Stimulated activated CD8-positive, alpha-beta memory T cell treated with anti-CD3 and anti-CD28 coated beads, Interleukin-15, amount 100 ng/mL, for 4 hours (primary cell): Measurements from ENCODE around the gene DDR2.

ENCODE experiments used
- DNase-seq, 2 donors: peaks; one replicate each; pipeline ENCODE4 v3.0.0-alpha.2; 2020; ENCODE audit warnings: low read depth in 2 of 2

Gene DDR2

DNA sequence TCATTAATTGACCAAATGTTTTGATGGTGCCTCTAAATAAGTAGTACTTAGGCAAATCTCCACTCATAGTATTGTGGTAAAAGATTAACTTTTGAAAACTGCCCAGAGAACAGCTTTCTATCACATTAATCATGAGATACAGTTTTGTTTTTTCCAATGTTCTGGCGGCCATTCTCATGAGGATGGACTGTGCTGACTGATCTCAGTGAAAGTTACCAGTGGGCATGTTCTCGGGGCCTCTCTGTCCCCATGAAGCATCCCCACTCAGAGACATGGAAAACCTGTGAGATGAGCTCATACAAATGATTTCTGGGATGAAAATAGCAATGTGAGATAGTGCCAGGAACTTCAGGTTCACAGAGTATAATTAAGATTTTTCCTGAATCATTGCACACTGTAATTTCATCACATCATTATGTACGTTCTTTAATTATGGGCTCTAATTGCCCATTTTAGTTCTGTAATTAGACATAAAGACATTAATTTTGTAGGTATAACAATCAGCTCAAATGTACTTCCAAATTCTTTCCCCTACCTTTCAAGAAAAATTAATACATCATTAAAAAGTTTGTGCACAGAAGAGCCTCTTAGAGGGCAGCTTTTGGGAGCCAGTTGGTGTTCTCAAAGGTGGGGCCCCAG, 40.5 kb downstream of the DDR2 start:
- DNase-seq = no peak

DNA sequence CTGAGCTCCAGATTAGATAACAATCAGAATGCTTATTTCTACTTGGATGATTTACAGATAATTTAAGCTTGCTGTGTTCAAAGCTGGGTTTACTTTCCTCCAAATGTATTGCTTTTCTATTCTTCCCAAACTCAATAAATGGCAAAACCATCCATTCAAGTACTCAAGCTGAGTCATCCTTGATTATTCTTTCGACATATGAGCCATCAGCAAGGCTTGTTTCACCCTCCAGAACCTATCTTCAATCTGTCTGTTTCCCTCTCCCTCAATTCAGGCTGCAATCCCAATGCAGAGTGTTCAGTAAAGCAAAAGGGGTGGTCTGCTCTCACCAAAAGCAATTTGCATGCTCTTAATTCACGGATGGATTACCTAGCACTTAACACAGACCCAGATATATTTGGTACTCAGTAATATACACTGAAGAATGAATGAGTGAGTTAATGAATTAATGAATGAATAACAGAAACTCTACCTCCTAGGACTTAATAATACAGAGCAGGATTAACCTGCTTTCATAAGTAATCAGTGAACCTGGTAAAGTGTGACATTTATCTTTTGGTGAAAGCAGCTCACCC, 41.9 kb downstream of the DDR2 start:
- no peak for DNase-seq

DNA sequence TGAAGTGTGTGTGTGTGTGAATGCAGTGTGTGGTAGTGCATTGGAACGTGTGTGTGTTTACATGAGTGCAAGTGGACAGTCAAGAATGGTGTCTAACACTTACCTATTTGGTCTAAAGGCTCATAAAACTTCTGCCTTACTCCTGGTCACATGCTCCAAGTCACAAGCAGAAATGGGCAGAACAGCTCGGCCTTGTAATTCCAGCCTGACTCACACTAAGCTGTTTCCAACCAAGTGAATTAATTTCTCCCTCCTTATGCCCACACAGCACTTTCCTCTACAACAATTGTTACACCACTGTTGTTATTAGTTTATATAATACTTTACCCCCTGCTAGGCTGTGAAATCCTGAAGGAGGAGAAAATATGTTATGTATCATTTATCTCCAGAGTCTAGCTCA, 43.8 kb downstream of the DDR2 start:
- no peak for DNase-seq

DNA sequence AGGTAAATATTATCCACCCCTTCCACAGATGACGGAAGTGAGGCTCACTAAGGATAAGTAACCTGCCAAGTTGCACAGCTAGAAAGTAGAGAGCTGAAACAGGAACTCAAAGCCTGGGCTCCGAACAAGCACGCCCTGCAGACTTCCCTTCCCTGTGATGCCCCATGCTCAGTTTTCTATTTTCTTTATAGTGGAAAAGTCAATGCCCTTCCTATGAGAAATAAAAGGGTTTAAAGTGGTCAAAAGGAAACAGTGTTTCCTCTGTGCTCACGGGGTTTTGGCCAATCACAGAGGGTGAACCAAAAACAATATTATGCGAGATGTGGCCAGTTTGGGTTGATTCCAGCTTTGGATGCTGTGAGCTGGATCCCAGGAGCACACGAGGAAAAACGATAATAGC, 44.5 kb downstream of the DDR2 start:
- DNase-seq = no peak

DNA sequence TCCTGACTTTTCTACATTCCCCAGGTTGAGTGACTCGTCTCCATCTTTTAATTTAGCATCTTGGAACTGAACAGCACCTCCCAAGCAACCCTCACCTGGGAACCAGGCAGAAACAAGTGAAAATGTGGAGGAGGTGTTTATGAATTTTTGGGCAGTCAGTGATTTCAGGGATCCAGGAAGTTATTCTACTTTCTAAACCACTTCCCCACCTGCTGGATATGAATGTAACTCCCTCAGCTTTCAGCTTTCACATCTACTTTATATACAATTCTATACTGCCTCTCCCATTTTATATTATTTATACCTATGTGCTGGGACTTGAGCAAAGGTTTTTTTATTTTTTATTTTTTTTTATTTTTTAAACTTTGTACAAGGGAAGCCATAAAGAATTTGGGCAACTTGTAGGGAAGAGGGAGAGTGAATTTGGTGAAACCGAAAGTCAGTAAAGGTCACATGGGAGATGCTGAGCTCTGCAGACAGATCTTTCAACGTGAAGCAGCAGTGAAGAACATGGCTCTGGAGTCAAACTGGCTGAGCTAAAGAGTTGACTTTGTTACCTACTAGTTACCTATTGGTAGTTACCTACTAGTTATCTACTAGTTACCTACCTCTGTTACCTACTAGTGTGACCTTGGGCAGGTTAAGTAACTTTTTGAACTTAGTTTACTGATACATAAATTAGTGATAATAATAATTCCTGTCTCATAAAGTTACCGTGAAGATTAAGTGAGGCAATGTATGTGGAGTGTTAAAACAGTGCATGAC, 45.5 kb downstream of the DDR2 start:
- no peak for DNase-seq

DNA sequence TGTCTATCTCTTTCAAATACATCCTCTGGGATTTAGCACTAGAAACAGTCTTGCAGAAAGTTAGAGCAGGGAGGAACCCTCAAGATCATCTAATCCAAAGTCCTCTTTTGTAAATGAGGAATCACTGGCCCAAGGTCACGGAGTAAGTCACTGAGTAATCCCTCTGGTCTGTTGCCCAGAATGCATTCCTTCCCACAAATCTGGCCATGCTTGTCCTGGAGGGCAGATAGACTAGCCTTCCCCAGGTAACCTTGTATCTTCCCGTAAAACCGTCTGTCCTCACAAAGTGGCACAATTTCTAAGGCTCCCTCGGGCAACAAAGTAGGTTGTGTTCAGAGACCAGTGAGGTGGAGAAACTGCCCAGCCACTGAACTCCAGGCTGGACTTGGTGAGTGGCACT, 46.2 kb downstream of the DDR2 start:
- no peak for DNase-seq

DNA sequence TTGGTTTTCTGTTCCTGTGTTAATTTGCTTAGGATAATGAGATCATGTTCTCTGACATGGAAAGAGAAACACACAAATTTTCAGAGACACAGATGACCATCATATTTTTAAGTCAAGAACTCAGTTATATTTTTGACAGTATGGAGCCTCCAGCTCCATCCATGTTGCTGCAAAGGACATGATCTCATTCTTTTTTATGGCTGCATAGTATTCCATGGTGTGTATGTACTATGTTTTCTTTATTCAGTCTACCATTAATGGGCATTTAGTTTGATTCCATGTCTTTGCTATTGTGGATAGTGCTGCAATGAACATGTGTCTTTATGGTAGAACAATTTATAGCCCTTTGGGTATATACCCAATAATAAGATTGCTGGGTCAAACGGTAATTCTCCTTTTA, 47.0 kb downstream of the DDR2 start:
- no peak for DNase-seq

DNA sequence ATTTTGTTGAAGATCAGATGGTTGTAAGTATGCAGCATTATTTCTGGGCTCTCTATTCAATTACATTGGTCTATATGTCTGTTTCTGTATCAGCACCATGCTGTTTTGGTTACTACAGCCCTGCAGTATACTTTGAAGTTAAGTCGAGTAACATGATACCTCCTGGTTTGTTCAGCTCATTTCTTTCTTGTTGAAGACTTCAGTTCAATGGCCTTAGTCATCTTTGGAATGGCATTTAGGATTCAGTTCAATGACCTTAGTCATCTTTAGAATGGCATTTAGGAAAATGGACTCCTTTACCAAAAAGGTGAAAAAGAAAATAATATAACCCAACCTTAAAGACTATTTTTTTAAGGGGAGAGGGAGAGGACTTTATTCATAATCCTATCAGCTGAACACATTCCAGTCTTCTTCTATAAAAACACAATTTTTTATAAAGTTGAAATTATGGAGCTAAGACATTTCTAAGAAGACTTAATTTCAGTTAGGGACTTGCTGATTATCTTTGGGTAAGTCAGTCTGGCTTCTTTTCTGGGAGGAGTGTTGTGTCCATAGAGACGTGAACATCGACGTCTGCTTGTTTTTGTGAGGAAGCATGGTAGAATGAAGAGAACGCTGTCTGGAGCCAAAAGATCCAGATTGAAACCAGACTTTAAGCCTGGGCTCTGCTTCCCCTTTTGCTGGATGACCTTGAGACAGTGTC, 48.3 kb downstream of the DDR2 start:
- DNase-seq = no peak

DNA sequence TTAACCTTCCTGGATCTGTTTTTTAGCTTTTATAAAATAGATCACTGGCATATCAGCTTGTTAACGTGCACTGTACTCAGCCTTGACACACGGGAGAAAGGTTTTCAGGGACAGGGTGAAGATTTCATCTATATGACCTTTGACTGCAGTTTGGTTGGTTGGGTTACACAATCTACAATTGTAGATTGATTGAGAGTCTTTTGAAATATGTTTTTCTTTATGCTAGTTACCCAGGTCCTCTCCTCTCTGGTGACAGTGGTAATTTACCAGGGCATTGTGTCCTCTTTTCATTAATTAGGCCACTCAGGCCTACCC, 48.8 kb downstream of the DDR2 start:
- DNase-seq = no peak

DNA sequence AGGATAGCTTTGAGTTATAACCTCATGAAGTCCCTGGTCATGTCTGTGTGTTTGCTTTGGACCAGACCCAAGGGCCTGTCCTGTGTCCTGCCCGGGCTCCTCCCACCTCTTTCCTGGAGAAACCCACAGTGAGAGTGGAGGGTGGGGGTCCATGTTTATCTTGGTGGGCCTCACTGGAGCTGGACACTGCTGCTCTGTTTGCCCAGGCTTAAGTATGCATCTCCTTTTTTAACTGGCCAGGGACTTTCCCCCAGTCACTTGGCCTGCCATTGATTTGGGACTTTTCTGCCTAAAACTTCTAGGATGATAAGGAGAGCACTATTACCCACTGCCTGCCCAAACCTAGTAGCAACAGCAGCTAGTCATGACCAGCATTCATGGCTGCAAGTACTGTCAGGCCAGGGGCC, 49.8 kb downstream of the DDR2 start:
- DNase-seq = no peak

DNA sequence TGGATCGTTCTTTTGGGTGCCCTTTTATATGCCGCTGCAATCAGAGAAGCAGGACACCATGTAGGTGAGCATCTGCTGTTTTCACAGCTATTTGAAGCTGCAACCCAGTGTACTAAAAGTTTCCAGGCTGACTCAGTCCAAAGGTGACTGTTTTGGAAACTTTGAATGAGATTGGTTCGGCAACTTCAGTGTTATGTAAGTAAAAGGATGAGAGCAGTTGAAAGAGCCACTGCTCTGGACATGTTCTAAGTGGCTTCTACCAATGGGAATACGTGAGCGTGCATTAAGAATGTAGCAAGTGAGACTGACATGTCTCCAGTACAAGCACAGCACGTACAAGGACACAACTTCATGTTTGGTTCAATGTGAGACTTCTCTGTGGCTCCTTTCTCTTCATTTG, 55.6 kb downstream of the DDR2 start:
- DNase-seq = no peak

DNA sequence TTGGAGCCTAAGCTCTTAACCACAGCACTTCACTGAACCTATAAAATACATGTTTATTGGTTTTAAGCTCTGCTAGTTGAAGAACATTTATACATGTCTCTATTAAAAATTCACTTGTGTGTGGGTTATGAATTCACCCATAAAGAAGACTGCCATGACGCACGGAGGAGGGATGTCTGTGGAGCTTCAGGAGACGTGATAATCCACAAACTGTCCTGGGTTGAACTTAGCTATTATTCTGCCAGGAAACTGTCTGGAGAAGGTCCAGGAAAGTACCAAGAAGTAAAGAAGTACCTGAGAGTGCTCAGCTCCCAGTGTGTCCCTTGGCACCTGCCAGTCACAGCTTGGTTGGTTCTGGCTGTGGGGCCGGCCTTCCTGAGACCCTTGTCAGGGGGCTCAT, 56.3 kb downstream of the DDR2 start:
- DNase-seq = no peak

DNA sequence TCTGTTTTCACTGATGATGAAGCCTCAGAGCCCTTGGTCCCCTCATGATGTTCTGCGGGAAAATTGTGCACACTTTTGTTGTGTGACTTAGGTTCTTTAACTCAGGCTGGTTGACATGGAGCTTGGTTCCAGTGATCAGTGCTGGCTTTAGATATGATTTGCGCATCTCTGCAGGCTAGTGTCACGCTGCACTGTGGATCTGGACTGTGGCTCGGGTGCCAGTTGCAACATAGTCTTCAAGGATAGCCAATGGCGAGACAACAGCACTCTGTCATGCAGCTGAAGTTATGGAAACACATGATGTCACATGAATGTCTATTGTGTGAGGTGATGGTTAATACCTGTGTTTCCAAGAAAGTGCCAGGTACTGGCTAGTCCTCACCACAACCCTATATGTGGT, 56.7 kb downstream of the DDR2 start:
- DNase-seq = no peak

DNA sequence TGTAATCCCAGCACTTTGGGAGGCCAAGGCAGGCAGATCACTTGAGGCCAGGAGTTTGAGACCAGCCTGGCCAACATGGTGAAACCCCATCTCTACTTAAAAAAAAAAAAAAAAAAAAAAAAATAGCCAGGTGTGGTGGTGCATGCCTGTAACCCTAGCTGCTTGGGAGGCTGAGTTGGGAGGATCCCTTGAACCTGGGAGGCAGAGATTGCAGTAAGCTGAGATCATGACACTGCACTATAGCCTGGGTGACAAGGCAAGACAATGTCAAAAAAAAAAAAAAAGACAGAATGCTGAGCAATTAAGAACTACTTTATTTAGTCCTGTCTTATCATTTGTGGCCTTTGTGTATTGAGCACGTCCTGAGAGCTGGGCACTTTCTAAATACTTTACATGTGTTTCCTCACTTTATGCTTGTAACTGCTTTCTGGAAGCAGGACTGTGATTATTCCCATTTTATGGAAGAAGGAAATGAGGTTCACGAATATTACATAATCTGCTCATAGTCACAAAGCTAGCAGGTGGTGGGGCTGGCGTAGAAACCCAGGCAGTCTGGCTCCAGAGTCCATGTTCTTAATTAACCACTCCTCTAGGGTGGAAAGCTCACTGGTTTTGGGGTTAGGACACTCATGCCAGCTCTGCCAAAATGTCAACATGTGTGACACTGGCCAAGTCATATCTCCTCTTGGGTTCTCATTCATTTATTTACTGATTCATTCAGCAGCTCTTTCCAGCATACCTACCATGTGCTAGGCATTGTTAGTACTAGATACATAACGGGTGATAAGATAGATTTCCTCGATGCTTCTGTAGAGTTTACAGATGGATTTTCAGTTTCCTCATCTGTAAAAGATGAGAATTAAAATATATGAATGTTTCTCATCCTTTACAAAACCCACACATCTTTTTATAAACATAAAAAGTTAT, 57.7 kb downstream of the DDR2 start:
- DNase-seq = no peak

DNA sequence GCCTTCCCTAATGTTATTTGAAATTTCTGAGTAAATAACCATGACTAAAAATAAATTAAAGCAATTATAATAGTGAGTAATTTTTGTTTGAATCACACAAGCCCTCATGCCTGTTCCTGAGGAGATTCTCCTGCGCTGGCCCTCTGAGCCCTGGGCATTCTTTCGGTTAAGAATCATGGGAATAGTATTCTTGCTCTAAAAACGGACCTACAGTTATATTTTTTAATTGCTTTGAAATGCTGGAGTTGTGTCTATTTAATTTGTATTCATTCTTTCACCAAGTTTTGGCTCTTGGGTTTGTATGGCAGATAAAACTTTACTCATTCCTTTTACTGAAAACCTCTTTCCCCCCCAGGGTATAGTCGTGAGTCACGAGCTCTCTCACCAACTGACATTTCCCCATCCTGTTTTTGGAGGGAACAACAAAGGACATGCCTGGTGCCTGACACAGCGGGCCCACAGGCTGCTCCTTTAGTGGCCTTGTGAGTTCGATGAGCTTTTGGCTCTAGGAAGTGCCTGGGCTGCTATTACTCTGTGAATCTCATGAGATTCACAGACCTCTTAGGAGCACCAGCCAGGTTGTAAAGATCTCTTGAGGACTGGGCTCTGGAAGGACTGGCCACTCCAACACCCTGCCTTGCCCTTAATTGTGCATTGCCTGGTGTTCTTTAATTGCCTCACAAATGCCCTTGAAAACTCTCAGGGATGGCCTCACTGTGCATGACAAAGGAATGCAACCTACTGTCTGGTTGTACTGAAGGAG, 58.6 kb downstream of the DDR2 start:
- no peak for DNase-seq

DNA sequence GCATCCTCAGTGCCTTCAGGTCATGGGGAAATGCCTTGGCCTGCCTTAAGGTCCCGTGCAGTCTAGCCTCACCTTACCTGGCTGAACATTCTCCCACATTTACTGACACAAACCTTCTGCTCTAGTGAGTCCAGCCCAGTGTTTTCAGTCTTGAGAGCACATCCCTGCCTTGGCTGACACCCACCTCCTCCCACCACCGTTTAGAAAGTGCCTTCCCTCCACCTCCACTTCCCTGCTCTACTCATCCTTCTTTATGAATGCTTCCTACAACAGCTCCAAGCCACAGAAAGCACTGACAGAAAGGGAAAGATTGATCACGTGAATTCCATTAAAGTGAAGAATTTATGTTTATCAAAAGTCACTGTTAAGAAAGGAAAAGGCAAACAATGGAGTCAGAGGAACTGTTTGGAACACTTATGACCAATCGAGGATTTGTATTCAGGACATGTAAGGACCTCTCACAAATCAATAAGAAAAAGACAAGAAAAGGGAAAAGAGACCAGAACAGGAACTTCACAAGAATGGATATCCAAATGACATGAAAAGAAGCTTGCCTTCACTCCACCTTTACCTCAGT, 59.8 kb downstream of the DDR2 start:
- no peak for DNase-seq

DNA sequence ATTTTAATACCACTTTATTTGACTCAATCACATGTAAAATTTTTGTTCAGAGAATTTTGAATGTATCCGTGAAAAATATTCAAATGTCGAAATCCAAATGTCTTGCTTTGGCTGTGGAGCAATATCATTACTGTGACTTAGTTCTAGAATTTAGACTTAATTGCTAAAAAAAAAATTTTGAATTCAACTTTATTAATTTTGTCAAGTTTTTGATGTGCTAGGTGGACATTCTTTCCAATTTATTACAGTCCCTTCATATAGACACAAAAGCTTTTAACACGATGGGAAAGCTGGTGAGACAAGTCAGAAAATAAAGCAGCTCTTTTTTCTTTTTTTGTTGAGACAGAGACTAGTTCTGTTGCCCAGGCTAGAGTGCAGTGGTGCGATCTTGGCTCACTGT, 62.6 kb downstream of the DDR2 start:
- DNase-seq = no peak

DNA sequence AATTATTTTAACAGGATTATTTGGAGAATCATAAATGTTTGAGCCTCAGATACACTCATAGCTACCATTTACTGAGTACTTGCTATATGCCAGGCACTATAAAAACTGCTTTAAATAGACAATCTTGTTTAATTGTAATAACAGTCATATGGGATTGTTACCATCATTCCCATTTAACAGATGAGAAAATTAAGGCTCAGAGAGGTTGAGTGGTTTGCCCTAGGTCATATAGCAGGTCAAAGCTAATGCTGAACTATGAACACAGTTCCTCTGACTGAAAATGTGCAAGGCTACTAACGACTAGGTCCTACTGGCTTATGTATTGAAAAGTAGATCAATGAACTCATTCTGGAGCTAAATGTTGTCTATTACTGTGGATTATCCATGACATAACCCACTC, 63.4 kb downstream of the DDR2 start:
- DNase-seq = no peak

DNA sequence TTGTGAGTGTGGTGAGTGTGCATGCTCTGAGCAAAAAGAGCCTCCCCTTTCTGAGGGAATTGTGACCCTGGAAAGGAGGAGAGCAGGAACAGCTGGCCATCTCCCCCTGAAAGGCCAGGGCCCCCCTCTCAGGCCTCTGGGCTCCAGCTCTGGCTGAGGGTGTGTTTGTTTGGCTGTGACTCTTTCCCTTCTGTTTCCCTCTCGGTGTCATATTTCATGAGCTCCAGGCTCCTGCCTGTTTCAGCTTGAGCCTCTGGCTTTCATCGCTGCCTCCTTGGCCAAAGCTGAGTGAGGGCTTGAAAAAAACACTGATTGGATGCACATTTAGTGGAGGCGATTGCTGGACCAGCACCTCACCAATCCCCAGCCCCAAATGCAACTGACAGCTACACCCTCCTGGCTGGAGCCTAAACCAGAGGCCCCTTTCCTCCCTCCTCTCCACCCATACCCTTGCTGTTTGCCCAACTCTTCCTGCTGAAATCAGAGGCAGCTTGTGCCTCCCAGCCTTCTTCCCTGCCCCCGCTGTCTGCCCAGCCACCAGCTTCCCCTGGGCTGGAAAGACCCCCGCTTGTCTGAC, 64.1 kb downstream of the DDR2 start:
- no peak for DNase-seq

DNA sequence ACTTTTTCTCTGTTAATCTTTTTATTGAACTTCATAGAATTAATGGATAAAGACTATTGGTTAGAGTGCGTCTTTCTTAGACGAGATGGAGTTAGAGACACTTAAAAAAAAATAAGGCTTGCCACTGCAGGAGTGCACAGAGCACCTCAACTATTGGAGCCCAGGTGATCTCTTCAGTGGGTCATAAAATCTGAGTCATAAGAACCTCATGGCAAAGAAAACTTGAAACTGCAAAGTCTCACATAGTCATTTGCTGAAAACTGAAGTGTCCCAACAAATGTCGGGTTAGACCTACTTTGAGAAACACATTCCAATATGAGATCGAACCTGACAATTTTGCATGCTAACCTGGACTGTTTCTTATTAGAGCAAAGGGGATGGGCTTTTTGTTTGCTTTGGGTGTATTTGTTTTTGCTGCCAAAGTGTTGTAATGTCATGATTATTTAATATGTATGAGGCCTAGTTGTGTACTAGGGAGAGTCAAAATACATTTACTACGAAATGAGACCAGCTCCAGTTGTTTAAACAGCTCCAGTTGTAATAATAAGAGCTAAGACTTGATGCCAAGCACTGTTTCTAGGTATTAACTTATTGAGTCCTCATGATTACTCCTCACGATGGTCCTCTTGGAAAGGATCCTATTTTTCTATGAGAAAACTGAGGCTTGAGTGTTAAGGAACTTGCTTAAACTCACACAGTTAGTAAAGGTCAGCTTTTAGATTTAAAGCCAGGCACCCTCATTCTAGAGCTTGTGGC, 65.1 kb downstream of the DDR2 start:
- no peak for DNase-seq
